ENCODE measurements around the gene TMEM74B. TPM values are rescaled to one million over a fixed set of nuclear protein-coding genes. Genes with fewer than 3 reads are reported as not detected.

The TMEM74B gene
- total and polyA plus RNA-seq, 2 of the 8 experiments (the other 6 are each of a cell fraction or from before 2014, with no cell fraction given) = 4.0 to 6.4 TPM

- H3K56ac ChIP-seq (replicated peaks; ENCODE audit: insufficient read length, low read depth, low read length) = no peak overlapping the region
- no peak overlapping the region for H3K27ac ChIP-seq (ENCODE audit: low read depth, low read length)
- no peak overlapping the region for H2BK15ac ChIP-seq (ENCODE audit: low read length)
- H4K5ac ChIP-seq (ENCODE audit: insufficient read length, low read depth, low read length) = no peak overlapping the region
- no peak overlapping the region for H3K23ac ChIP-seq (ENCODE audit: insufficient read length)
- peaks cover 0 to 7% (median 5%) of the 10 kb centered on the region in 4 experiments; a peak in 5 of 7 replicates for H3K4me1 ChIP-seq (replicated peaks in 1 of 4; ENCODE audit: control insufficient read depth in 3 of 4, insufficient read depth in 4 of 4, low read length in 3 of 4)
- no peak overlapping the region for H3K4me2 ChIP-seq (ENCODE audit: insufficient read depth in 1 of 2, low read depth in 2 of 2, low read length in 2 of 2)
- CTCF ChIA-PET (ENCODE audit: partially characterized antibody) = interaction anchor here (0.6 to 3.7 kb wide), 5 partner anchors 14 to 234 kb away, joined by 3 to 16 read pairs (median 3); no protein-coding TSS in a partner anchor
- peaks cover 2% of the 10 kb centered on the region; the same call in 1 of the 2 replicates for H3K79me1 ChIP-seq (ENCODE audit: low read depth, low read length)
- H4K91ac ChIP-seq (replicated peaks; ENCODE audit: insufficient read length, low read length) = no peak overlapping the region
- H3K4ac ChIP-seq (replicated peaks; ENCODE audit: insufficient read length, low read depth, low read length) = no peak overlapping the region
- no peak overlapping the region for H3K9ac ChIP-seq (replicated peaks in 1 of 4; ENCODE audit: extremely low read depth in 1 of 4, low read depth in 3 of 4, low read length in 3 of 4)
- DNase-seq (ENCODE audit: low read depth in 1 of 2, low spot score in 2 of 2) = no peak
- no peaks in the 10 kb centered on the region for H3K9me3 ChIP-seq (ENCODE audit: insufficient read depth in 2 of 2, low read depth in 1 of 2, low read length in 1 of 2)
- H2AK5ac ChIP-seq (ENCODE audit: low read depth, low read length) = no peak overlapping the region
- H3K79me2 ChIP-seq (ENCODE audit: control insufficient read depth in 1 of 2, insufficient read depth in 2 of 2, low read length in 2 of 2) = no peaks in the 10 kb centered on the region
- H2BK5ac ChIP-seq (ENCODE audit: low read depth, low read length) = no peak overlapping the region
- H2BK20ac ChIP-seq (ENCODE audit: low read length) = no peak overlapping the region
- POLR2A ChIA-PET (ENCODE audit: partially characterized antibody) = interaction anchor here (2.4 kb wide), 1 partner anchor 9 kb away, joined by 9 read pairs; no protein-coding TSS in a partner anchor
- peaks cover 0 to 8% (median 6%) of the 10 kb centered on the region in 4 experiments; a peak in 3 of 7 replicates for H3K27me3 ChIP-seq (replicated peaks in 1 of 4; ENCODE audit: control insufficient read depth in 3 of 4, extremely low read depth in 1 of 4, insufficient read depth in 3 of 4, low read length in 3 of 4)
- 90% methylated on average over 3 of the region's 3 CpGs; no CpG with 5 or more reads in 1 of the 2 experiments for WGBS, 2 experiments (ENCODE audit: extremely low coverage in 1 of 2, insufficient coverage in 1 of 2, insufficient read length in 1 of 2, insufficient replicate concordance in 2 of 2, low coverage in 1 of 2, low lambda C conversion rate in 2 of 2, missing lambda C conversion rate in 1 of 2)
- H3K23me2 ChIP-seq (ENCODE audit: low read depth, low read length) = peaks cover 5% of the 10 kb centered on the region; the same call in 1 of the 2 replicates
- no peak overlapping the region for H4K8ac ChIP-seq (ENCODE audit: extremely low read depth, insufficient read depth, low read length)
- no peaks in the 10 kb centered on the region; a peak in 1 of 8 replicates for H3K36me3 ChIP-seq (ENCODE audit: control insufficient read depth in 2 of 4, insufficient read depth in 4 of 4, low read length in 3 of 4)
- no peak overlapping the region for H3K14ac ChIP-seq (ENCODE audit: insufficient read length)
- H3K18ac ChIP-seq (ENCODE audit: extremely low read depth, low read length) = no peak overlapping the region
- H4K20me1 ChIP-seq (replicated peaks in 1 of 2; ENCODE audit: control insufficient read depth in 1 of 2, insufficient read depth in 2 of 2, low read length in 2 of 2) = peaks cover 0 to 3% of the 10 kb centered on the region in 2 experiments
- FAIRE-seq = no peak
- H2BK120ac ChIP-seq (replicated peaks; ENCODE audit: low read depth, low read length) = no peak overlapping the region
- H3K4me3 ChIP-seq (ENCODE audit: extremely low read depth in 1 of 4, insufficient read depth in 2 of 4, low read depth in 3 of 4, low read length in 4 of 4) = no peak overlapping the region
- no peak overlapping the region for H2AFZ ChIP-seq (ENCODE audit: low read length)
- H2BK12ac ChIP-seq (ENCODE audit: low read depth, low read length) = no peak overlapping the region
Observed at GRCh38 chr20:1190847-1191246, 6.1 kb upstream of the TMEM74B start.
